GM21786 (cell line): Measurements from ENCODE around the gene SCAPER.
"Not testable (repeated sequence)": the region's sequence is repeated elsewhere in the genome, so short reads cannot be mapped to it uniquely, and the experiment has no call there.

Experiments used
- ATAC-seq: cut with Tn5 transposase; IDR thresholded peaks from one replicate; pipeline ENCODE4 v1.9.1; 2021; ENCODE audit not compliant: unreplicated experiment

Gene SCAPER

DNA sequence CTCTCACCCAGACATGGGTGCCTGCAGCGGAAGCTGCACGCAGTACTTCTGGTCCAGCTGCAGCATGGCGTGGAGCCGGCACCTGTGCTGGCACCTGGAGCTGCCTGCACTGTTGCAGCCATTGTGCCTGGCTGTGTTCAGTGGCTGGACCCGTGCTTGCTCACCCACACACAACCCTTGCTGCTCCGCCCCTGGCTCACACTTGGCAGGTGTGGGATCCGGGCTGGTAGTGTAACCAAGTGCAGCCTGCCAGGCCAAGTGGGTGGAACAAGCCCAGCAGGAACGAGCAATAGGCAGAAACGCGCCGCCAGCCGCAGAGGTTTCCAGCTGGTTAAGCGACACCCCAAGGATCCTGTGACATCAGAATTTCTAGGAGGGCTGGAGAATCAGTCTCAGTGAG, 11.2 kb upstream of the SCAPER start:
- no peak for ATAC-seq

DNA sequence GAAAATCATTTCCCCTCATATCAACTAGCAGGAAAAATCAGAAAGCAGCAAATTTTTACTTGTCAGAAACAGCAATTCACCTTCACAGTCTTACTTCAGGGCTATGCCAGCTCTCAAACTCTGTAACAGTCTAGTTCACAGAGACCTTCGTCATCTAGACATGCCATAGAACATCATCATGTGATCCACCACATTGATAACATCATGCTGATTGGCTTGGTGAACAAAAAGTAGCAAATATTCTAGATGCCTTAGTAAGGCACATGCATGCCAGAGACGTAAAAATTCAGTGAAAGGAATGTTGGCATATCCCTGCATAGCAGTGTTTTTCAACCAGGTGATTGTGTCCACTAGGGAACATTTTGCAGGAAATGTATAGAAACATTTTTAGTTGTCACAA, 8.6 kb upstream of the SCAPER start:
- no peak for ATAC-seq

DNA sequence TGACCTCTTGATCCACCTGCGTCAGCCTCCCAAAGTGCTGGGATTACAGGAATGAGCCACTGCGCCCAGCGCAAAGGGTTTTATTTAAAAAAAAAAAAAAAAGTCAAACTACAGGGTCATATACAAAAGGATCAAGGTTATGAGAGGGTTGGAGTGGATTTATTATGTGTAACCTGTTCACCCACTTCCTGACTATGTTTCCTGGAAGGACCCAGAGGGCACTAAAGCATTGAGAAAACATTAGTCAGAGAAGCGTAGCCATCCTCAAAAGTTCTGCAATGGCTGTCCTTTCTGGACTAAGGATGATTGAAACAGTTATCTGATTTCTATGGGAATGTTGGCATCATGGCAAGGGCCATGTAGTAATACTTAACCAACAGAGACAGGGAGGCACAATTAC, 7.3 kb upstream of the SCAPER start:
- ATAC-seq, result no peak

GRCh38 chr15:76905855-76906254, 715 bp upstream of the SCAPER start:
- ATAC-seq, result no peak

- ATAC-seq, result peak; percentile 2
Measured at GRCh38 chr15:76904461-76905012, 603 bp downstream of the SCAPER start.

- no peak for ATAC-seq
Measured at GRCh38 chr15:76903251-76903681, 1.9 kb downstream of the SCAPER start.

GRCh38 chr15:76901965-76902364, 3.2 kb downstream of the SCAPER start:
- no peak for ATAC-seq

GRCh38 chr15:76899931-76900310, 5.2 kb downstream of the SCAPER start:
- ATAC-seq, result not testable (repeated sequence)

DNA sequence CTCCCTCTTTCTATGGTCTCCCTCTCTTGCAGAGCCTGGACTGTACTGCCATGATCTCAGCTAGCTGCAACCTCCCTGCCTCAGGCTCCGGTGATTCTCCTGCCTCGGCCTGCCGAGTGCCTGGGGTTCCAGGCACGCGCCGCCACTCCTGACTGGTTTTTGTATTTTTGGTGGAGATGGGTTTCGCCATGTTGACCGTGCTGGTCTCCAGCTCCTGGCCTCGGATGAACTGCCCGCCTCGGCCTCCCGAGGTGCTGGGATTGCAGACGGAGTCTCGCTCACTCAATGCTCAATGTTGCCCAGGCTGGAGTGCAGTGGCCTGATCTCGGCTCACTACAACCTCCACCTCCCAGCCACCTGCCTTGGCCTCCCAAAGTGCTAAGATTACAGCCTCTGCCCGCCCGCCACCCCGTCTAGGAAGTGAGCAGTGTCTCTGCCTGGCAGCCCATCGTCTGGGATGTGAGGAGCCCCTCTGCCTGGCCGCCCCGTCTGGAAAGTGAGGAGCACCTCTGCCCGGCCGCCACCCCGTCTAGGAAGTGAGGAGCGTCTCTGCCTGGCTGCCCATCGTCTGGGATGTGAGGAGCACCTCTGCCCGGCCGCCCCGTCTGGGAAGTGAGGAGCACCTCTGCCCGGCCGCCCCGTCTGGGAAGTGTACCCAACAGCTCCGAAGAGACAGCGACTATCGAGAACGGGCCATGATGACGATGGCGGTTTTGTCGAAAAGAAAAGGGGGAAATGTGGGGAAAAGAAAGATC, 5.8 kb downstream of the SCAPER start:
- not testable (repeated sequence) for ATAC-seq

GRCh38 chr15:76898102-76898501, 7.0 kb downstream of the SCAPER start:
- ATAC-seq, result no peak

- no peak for ATAC-seq
Measured at GRCh38 chr15:76894174-76894573, 11.0 kb downstream of the SCAPER start.

DNA sequence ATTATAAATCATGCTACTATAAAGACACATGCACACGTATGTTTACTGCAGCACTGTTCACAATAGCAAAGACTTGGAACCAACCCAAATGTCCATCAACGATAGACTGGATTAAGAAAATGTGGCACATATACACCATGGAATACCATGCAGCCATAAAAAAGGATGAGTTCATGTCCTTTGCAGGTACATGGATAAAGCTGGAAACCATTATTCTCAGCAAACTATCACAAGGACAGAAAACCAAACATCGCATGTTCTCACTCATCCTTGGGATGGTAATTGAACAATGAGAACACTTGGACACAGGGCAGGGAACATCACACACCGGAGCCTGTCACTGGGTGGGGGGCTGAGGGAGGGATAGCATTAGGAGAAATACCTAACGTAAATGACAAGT, 12.3 kb downstream of the SCAPER start:
- not testable (repeated sequence) for ATAC-seq

DNA sequence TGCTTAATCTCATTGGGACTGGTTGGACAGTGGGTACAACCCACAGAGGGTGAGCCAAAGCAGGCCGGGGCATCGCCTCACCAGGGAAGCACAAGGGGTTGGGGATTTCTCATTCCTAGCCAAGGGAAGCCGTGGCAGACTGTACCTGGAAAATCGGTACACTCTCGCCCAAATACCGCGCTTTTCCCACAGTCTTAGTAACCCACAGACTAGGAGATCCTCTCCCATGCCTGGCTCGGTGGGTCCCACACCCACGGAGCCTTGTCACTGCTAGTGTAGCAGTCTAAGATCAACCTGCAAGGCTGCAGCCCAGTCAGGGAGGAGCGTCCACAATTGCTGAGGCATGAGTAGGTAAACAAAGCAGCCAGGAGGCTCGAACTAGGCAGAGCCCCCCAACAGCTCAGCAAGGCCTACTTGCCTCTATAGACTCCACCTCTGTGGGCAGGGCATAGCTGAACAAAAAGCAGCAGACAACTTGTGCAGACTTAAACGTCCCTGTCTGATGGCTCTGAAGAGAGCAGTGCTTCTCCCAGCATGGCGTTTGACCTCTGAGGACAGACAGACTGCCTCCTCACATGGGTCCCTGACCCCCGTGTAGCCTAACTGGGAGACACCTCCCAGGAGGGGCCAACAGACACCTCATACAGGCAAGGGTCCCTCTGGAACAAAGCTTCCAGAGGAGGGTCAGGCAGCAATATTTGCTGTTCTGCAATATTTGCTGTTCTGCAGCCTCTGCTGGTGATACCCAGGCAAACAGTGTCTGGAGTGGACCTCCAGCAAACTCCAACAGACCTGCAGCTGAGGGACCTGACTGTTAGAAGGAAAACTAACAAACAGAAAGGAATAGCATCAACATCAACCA, 17.6 kb downstream of the SCAPER start:
- ATAC-seq, result not testable (repeated sequence)

GRCh38 chr15:76885212-76885611, 19.9 kb downstream of the SCAPER start:
- ATAC-seq, result no peak

DNA sequence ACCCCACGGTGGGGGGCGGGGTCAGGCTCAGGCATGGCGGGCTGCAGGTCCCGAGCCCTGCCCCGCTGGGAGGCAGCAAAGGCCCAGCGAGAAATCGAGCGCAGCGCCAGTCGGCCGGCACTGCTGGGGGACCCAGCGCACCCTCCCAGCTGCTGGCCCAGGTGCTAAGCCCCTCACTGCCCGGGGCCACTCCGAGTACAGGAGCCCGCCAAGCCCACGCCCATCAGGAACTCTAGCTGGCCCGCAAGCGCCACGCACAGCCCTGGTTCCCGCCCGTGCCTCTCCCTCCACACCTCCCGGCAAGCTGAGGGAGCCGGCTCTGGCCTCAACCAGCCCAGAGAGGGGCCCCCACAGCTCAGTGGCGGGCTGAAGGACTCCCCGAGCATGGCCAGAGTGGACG, 29.2 kb downstream of the SCAPER start:
- ATAC-seq, result no peak

DNA sequence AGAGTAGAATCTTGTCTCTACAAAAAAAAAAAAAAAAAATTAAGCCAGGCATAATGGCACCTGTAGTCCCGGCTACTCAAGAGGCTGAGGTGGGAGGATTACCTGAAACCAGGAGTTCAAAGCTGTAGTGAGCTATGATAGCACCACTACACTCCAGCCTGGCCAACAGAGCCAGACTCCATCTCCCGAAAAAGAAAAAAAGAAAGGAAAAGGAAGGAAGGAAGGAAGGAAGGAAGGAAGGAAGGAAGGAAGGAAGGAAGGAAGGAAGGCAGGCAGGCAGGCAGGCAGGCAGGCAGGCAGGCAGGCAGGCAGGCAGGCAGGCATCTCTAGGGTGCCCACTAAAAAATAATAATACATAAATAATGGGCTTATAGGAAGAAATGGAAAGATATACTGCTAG, 32.1 kb downstream of the SCAPER start:
- not testable (repeated sequence) for ATAC-seq

DNA sequence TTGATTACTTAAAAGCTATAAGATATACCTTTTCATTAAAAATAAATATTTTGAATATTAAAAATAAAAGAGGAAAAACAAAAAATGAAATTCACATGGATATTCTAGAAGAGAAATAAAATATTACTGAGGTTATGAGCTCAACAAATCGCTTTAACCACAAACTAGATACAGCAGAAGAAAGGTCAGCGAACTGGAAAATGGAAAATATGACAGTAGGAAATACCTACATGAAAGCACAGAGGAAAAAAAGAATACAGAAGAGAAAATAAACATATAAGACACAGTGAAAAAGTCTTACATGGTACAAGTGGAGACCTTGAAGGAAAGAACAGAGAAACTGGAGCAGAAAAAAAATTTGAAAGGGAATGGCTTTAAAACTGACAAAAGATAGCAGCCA, 33.2 kb downstream of the SCAPER start:
- no peak for ATAC-seq

DNA sequence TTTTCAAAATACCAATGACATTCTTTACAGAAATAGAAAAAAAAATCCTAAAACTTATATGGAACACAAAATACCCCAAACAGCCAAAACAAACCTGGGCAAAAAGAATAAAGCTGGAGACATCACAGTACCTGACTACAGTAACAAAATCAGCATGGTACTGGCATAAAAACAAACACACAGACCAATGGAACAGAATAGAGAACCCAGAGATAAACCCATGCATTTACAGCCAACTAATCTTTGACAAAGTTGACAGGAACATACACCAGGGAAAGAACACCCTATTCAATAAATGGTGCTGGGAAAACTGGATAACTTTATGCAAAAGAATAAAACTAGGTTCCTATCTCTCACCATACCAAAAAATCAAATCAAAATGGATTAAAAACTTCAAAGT, 36.4 kb downstream of the SCAPER start:
- no peak for ATAC-seq

- no peak for ATAC-seq
Measured at GRCh38 chr15:76866716-76867321, 38.3 kb downstream of the SCAPER start.

GRCh38 chr15:76866008-76866407, 39.1 kb downstream of the SCAPER start:
- no peak for ATAC-seq

GRCh38 chr15:76865548-76865991, 39.6 kb downstream of the SCAPER start:
- no peak for ATAC-seq
